HG03280 (cell line): Measurements from ENCODE around the gene ARHGEF7.

ENCODE experiments used
- ATAC-seq: cut with Tn5 transposase; IDR thresholded peaks from one replicate; pipeline ENCODE4 v1.9.1; 2021; ENCODE audit warnings: mild to moderate bottlenecking, moderate library complexity; ENCODE audit not compliant: unreplicated experiment

The ARHGEF7 gene

DNA sequence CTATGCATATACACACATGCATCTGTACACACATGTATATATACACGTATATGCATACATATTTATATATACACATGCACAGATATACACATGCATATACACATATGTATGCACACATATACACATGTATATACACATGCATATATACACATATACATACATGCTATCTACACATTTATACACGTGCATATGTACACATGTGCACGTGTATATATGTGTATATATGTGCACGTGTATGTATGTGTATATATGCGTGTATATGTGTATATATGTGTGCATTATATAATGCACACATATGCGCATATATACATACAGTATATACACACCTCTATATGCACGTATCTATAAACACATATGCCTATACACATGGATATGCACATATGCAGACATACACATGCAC, 17.8 kb downstream of the ARHGEF7 start:
- ATAC-seq = no peak

GRCh38 chr13:111139452-111139851, 24.3 kb downstream of the ARHGEF7 start:
- ATAC-seq = no peak

GRCh38 chr13:111139873-111140561, 24.9 kb downstream of the ARHGEF7 start:
- no peak for ATAC-seq

DNA sequence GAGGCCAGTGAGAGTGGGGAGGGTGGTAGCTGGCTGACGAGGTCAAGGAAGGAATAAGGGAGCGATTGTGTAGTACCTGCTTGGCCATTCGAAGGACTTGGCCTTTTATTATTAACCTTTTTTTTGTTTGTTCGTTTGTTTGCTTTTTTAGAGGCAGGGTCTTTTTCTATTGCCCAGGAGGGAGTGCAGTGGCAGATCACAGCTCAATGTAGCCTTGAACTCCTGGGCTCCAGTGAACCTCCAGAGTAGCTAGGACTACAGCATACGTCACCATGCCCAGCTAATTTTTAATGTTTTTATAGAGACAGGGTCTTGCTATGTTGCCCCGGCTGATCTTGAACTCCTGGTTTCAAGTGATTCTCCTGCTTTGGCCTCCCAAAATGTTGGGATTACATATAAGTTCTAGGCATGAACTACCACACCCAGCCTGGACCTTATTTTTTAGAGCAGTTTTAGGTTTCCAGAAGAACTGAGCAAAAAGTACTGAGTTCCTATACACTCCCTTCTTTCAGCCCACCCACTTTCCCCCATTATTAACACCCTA, 25.5 kb downstream of the ARHGEF7 start:
- ATAC-seq = no peak

- ATAC-seq = no peak
These were observed 27.4 kb downstream of the ARHGEF7 start for GRCh38 chr13:111142472-111142871.

DNA sequence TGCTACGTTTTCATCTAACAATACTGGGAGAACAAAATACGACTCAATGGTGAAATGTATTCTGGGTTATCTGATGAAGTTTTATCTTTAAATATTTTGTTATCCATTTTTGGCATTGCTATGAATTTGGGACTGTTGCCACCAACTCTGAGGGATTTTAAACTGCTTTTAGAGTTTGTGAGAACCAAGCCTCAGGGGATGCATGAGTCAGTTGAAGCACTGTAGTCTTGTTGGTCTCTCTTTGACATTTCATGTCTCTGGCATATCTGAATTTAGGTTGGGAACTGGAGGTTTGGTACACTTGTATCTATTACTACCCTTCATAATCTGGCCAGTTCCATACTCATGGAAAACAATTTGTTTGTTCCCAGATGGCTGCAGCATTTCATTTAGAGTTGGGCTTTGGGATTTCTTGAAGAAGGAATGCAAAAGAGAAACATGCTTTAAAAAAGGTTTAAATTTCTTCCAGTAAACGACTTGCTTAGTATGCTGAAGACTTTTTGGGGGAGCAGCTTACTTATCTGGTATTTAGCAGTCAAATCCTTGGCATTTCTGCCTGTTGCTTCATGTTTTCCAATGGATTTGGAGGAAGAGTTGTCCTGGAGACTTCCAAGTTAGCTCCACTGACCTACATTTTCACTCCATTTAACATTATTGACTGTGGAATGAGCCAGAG, 28.9 kb downstream of the ARHGEF7 start:
- no peak for ATAC-seq

- ATAC-seq = no peak
These were observed 30.0 kb downstream of the ARHGEF7 start for GRCh38 chr13:111145071-111145470.

- ATAC-seq = no peak
These were observed 30.4 kb downstream of the ARHGEF7 start for GRCh38 chr13:111145506-111145905.

- ATAC-seq = no peak
These were observed 37.7 kb downstream of the ARHGEF7 start for GRCh38 chr13:111152844-111153243.

- peak; percentile 89 for ATAC-seq
These were observed 38.3 kb downstream of the ARHGEF7 start for GRCh38 chr13:111153279-111153976.

- ATAC-seq = peak; percentile 55
These were observed 38.8 kb downstream of the ARHGEF7 start for GRCh38 chr13:111153977-111154332.

GRCh38 chr13:111156421-111156820, 41.3 kb downstream of the ARHGEF7 start:
- ATAC-seq = no peak

DNA sequence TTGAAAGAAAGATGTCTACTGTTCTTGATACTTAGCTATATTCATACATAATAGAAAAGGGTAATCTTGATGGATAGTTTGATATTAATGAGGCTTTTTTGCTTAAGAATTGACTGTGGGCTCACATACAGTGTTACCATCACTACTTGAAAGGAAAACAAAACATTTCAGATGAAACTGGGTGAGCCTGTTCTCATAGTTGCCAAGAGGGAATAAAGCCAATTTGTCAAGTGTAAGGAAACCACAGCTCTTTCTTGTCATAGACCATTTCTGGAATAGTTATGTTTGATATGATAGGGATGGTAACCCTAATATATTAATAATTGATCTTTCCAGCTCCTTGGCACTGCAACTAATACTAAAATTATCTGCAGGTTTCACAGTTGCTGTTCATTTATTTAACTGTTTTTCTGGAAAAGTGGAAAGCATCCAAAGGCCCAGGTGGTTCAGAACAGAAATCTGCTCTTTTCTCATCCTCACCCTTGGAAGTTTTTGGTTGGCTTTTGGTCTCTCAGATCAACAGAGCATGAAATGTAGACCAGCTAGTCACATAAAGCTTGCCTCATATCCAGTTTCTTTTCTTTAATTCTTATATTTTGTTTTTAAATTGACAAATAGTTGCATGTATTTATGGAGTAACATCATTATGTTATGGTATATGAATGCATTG, 43.2 kb downstream of the ARHGEF7 start:
- ATAC-seq = no peak

GRCh38 chr13:111159362-111160320, 44.5 kb downstream of the ARHGEF7 start:
- no peak for ATAC-seq

DNA sequence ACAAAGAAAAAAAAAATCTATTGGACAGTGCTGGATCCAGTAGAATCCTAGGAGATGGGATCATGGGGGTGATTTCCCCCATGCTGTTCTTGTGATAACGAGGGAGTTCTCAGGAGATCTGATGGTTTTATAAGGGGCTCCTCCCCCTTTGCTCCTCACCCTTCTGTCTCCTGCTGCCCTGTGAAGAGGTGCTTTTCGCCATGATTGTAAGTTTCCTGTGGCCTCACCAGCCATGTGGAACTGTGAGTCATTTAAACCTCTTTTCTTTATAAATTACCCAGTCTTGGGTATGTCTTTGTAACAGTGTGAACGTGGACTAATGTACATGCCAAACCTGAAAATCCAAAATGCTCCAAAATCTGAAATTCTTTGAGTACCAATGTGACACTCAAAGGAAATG, 45.5 kb downstream of the ARHGEF7 start:
- no peak for ATAC-seq

DNA sequence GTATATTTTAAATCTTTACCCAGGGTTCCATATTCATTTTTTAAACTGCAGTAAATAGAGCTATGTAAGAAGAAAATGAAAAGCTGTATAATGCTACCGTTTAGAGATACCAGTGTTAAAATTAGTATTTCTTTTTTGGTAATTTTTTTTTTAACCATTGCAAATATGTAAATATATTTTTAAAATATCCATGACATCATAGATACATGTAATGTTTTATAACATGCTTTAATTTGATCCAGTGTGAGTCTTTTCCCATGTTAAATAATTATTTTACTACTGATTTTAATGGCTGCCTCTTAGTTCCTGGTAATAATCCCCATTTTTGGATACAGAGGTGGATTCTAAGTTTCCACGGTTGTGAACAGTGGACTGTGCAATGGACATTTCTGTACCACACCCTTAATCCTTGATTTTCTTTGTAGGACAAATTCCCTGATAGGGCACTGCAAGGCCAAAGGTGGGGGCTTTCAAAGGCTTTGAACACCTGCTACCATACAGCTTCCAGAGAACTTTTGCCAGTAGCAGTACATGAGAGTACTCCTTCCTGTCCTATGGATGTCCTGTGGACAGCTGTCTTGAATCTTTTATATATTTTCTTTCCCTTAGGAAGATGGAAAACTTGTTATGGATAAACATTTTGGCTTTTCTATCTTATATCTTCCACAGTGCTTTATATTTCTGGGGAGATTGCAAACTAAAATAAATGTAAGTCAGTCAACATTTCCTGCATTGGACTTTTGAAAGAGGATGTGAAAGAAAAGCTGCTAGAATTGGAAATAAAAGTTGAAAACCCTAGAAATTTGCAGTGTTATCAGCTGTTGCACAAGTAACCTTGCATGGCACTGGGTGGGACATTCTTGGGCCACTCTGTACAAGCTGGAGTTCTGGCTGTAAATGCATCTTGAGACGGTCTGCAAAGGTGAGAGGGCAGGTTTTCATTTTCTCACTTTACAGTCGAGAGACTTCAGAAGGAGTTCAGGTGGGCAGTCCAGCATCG, 46.8 kb downstream of the ARHGEF7 start:
- no peak for ATAC-seq

DNA sequence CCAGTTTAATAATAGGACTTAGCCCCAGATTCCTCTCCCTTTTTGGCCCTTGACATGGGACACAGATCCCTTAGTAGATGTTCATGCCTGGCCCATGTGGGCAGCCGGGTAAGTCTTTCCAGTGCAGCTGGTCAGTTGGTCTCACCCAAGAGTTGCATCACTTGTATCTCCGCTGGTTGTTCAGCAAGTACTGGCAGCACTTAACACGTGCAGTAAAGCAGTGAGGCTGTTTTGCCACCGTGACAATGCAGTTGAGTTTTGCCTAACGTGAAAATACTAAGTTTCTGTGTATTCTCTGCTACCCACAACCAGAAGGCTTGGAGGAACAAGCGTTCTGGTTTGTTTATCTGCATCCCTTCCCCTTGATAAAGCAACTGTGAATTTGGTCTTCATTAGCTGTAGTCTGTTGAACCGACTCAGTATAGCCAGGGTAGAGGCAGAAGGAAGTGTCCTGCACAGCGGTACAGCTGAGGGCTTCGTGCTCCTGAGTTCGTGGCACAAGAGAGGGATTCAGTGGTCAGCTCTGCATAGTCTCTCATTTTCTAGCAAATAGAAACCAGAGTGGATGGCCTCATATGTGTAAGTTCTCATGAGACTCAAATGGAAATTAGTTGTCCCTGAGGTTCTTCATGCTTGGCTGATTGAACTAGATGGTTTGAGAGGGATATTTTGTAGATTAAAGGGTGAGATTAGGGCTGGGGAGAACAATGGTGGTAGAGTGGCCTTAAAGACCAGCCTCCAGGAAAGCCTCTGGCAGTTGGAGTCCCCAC, 50.3 kb downstream of the ARHGEF7 start:
- peak; percentile 49 for ATAC-seq
